Measurements from ENCODE around the gene CCR1.

DNA sequence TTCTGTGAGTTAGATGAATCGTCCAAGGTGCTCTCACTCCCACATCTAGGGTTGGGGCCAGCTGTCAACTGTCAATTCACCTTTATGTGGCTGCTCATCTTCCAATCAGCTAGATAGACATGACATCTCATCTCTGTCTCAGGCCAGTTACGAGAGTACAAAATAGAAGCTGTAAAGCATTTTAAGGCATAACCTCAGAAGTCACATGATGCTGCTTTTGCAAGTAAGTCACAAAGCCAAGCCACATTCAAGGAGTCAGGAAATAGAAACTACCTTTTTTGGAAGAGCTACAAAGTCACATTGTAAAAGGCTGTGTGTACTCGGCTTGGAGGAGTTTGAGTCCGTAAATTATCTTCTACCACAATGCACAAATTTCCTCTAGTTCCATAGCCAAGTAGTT is 5.1 kb upstream of the CCR1 start:
- TF ChIP-seq, protein P1, sequence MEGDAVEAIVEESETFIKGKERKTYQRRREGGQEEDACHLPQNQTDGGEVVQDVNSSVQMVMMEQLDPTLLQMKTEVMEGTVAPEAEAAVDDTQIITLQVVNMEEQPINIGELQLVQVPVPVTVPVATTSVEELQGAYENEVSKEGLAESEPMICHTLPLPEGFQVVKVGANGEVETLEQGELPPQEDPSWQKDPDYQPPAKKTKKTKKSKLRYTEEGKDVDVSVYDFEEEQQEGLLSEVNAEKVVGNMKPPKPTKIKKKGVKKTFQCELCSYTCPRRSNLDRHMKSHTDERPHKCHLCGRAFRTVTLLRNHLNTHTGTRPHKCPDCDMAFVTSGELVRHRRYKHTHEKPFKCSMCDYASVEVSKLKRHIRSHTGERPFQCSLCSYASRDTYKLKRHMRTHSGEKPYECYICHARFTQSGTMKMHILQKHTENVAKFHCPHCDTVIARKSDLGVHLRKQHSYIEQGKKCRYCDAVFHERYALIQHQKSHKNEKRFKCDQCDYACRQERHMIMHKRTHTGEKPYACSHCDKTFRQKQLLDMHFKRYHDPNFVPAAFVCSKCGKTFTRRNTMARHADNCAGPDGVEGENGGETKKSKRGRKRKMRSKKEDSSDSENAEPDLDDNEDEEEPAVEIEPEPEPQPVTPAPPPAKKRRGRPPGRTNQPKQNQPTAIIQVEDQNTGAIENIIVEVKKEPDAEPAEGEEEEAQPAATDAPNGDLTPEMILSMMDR (IDR thresholded peaks at IDR 0.05), result no peak
- TF ChIP-seq TEAD4 (IDR thresholded peaks at IDR 0.05; ENCODE audit: borderline replicate concordance, insufficient read depth), result no peak
- TF ChIP-seq, protein P2, sequence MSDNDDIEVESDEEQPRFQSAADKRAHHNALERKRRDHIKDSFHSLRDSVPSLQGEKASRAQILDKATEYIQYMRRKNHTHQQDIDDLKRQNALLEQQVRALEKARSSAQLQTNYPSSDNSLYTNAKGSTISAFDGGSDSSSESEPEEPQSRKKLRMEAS (IDR thresholded peaks at IDR 0.05; ENCODE audit: low read depth), result no peak
- TF ChIP-seq POLR2AphosphoS5 (IDR thresholded peaks at IDR 0.05; ENCODE audit: low read depth, low read length), result no peak
- no peak for TF ChIP-seq TAF1 (IDR thresholded peaks at IDR 0.05; ENCODE audit: borderline replicate concordance, low read depth, low read length)
- TF ChIP-seq, protein P3, sequence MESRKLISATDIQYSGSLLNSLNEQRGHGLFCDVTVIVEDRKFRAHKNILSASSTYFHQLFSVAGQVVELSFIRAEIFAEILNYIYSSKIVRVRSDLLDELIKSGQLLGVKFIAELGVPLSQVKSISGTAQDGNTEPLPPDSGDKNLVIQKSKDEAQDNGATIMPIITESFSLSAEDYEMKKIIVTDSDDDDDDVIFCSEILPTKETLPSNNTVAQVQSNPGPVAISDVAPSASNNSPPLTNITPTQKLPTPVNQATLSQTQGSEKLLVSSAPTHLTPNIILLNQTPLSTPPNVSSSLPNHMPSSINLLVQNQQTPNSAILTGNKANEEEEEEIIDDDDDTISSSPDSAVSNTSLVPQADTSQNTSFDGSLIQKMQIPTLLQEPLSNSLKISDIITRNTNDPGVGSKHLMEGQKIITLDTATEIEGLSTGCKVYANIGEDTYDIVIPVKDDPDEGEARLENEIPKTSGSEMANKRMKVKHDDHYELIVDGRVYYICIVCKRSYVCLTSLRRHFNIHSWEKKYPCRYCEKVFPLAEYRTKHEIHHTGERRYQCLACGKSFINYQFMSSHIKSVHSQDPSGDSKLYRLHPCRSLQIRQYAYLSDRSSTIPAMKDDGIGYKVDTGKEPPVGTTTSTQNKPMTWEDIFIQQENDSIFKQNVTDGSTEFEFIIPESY (IDR thresholded peaks at IDR 0.05; ENCODE audit: borderline replicate concordance, low read depth), result no peak
- TF ChIP-seq RFX5 (IDR thresholded peaks at IDR 0.05; ENCODE audit: low read length), result no peak
- no peak for TF ChIP-seq FOXM1 (IDR thresholded peaks at IDR 0.05; ENCODE audit: low read depth)
- no peak for TF ChIP-seq MEF2A (IDR thresholded peaks at IDR 0.05; ENCODE audit: borderline replicate concordance, low read depth)

Measured in SK-N-SH (cell line).